ENCODE data around the gene ZNF581. TPM values are rescaled to one million over a fixed set of nuclear protein-coding genes. Genes with fewer than 3 reads are reported as not detected.

ZNF581 gene
- total and polyA plus RNA-seq, 9 donors = 15.1 to 37.6 (median 27.0) TPM

- Histone ChIP-seq H3K36me3 (ENCODE audit: control insufficient read depth, insufficient read depth, low read length) (peaks cover 11% of the 10 kb centered on the region), H3K27ac (ENCODE audit: low read length) (peak overlapping the region; percentile 94), H3K4me1 (ENCODE audit: control insufficient read depth, insufficient read depth, low read length) (peaks cover 65% of the 10 kb centered on the region), H3K4me3 (ENCODE audit: low read length) (peak overlapping the region; percentile 68), H3K9me3 (replicated peaks; ENCODE audit: control insufficient read depth, low read depth, low read length) (no peaks in the 10 kb centered on the region), H3K27me3 (ENCODE audit: control insufficient read depth, insufficient read depth, low read length) (no peaks in the 10 kb centered on the region)
- peak; percentile 83 for DNase-seq
- WGBS (ENCODE audit: insufficient coverage) = 4% methylated on average over 38 of the region's 38 CpGs
Observed at GRCh38 chr19:55640043-55640576, 3.3 kb upstream of the ZNF581 start.

- WGBS (ENCODE audit: insufficient coverage) = under 1% methylated on average over 75 of the region's 89 CpGs
- Histone ChIP-seq H3K9me3 (replicated peaks; ENCODE audit: control insufficient read depth, low read depth, low read length) (no peaks in the 10 kb centered on the region), H3K4me1 (ENCODE audit: control insufficient read depth, insufficient read depth, low read length) (peaks cover 59% of the 10 kb centered on the region), H3K4me3 (ENCODE audit: low read length) (peak within 1 kb of the TSS; percentile 68), H3K27me3 (ENCODE audit: control insufficient read depth, insufficient read depth, low read length) (no peaks in the 10 kb centered on the region), H3K27ac (ENCODE audit: low read length) (peak within 1 kb of the TSS; percentile 94), H3K36me3 (ENCODE audit: control insufficient read depth, insufficient read depth, low read length) (peaks cover 18% of the 10 kb centered on the region)
- DNase-seq = peak; percentile 93
Observed at GRCh38 chr19:55640577-55641425, 2.6 kb upstream of the ZNF581 start, which contains the start of gene ZNF580. ZNF580 (plus strand) TSS chr19:55641002; CDS start chr19:55642509, 1,507 bp downstream.

- no peak for DNase-seq
- 1% methylated on average over 25 of the region's 25 CpGs for whole genome bisulfite sequencing (ENCODE audit: insufficient coverage)
- peaks cover 51% of the 10 kb centered on the region for H3K4me1 ChIP-seq (ENCODE audit: control insufficient read depth, insufficient read depth, low read length)
Observed at GRCh38 chr19:55641426-55642152, 1.9 kb upstream of the ZNF581 start.

GRCh38 chr19:55642153-55643002 is 1.1 kb upstream of the ZNF581 start:
- H3K4me3 ChIP-seq (ENCODE audit: low read length) = peak overlapping the region; percentile 68
- peaks cover 22% of the 10 kb centered on the region for H3K36me3 ChIP-seq (ENCODE audit: control insufficient read depth, insufficient read depth, low read length)
- H3K27me3 ChIP-seq (ENCODE audit: control insufficient read depth, insufficient read depth, low read length) = no peaks in the 10 kb centered on the region
- peak overlapping the region; percentile 29 for H3K27ac ChIP-seq (ENCODE audit: low read length)
- no peaks in the 10 kb centered on the region for H3K9me3 ChIP-seq (replicated peaks; ENCODE audit: control insufficient read depth, low read depth, low read length)
- no peak for DNase-seq
- peaks cover 53% of the 10 kb centered on the region for H3K4me1 ChIP-seq (ENCODE audit: control insufficient read depth, insufficient read depth, low read length)
- WGBS (ENCODE audit: insufficient coverage) = 2% methylated on average over 62 of the region's 65 CpGs

More at GRCh38 chr19:55641426-55642152, 1.9 kb upstream of the ZNF581 start:
- Histone ChIP-seq H3K36me3 (ENCODE audit: control insufficient read depth, insufficient read depth, low read length) (peaks cover 19% of the 10 kb centered on the region), H3K27ac (ENCODE audit: low read length) (peak overlapping the region; percentile 94), H3K9me3 (replicated peaks; ENCODE audit: control insufficient read depth, low read depth, low read length) (no peaks in the 10 kb centered on the region), H3K27me3 (ENCODE audit: control insufficient read depth, insufficient read depth, low read length) (no peaks in the 10 kb centered on the region), H3K4me3 (ENCODE audit: low read length) (peak overlapping the region; percentile 68)

GRCh38 chr19:55643887-55644176 is 383 bp downstream of the ZNF581 start:
- under 1% methylated on average over 14 of the region's 15 CpGs for WGBS (ENCODE audit: insufficient coverage)

GRCh38 chr19:55644191-55644833 is 863 bp downstream of the ZNF581 start:
- no peak for DNase-seq
- Histone ChIP-seq H3K9me3 (replicated peaks; ENCODE audit: control insufficient read depth, low read depth, low read length) (no peaks in the 10 kb centered on the region), H3K27me3 (ENCODE audit: control insufficient read depth, insufficient read depth, low read length) (no peaks in the 10 kb centered on the region), H3K4me1 (ENCODE audit: control insufficient read depth, insufficient read depth, low read length) (peaks cover 65% of the 10 kb centered on the region), H3K36me3 (ENCODE audit: control insufficient read depth, insufficient read depth, low read length) (peaks cover 19% of the 10 kb centered on the region), H3K27ac (ENCODE audit: low read length) (no peak overlapping the region), H3K4me3 (ENCODE audit: low read length) (peak overlapping the region; percentile 76)
- WGBS (ENCODE audit: insufficient coverage) = 51% methylated on average over 10 of the region's 12 CpGs

More at GRCh38 chr19:55643887-55644176, 383 bp downstream of the ZNF581 start:
- no peaks in the 10 kb centered on the region for H3K27me3 ChIP-seq (ENCODE audit: control insufficient read depth, insufficient read depth, low read length)
- H3K4me1 ChIP-seq (ENCODE audit: control insufficient read depth, insufficient read depth, low read length) = peaks cover 63% of the 10 kb centered on the region
- no peaks in the 10 kb centered on the region for H3K9me3 ChIP-seq (replicated peaks; ENCODE audit: control insufficient read depth, low read depth, low read length)
- DNase-seq = no peak
- peaks cover 19% of the 10 kb centered on the region for H3K36me3 ChIP-seq (ENCODE audit: control insufficient read depth, insufficient read depth, low read length)
- peak overlapping the region; percentile 78 for H3K27ac ChIP-seq (ENCODE audit: low read length)
- peak overlapping the region; percentile 76 for H3K4me3 ChIP-seq (ENCODE audit: low read length)

GRCh38 chr19:55644842-55645511 is 1.5 kb downstream of the ZNF581 start:
- Histone ChIP-seq H3K27ac (ENCODE audit: low read length) (no peak overlapping the region), H3K9me3 (replicated peaks; ENCODE audit: control insufficient read depth, low read depth, low read length) (no peaks in the 10 kb centered on the region), H3K4me3 (ENCODE audit: low read length) (no peak overlapping the region), H3K36me3 (ENCODE audit: control insufficient read depth, insufficient read depth, low read length) (peaks cover 19% of the 10 kb centered on the region), H3K27me3 (ENCODE audit: control insufficient read depth, insufficient read depth, low read length) (no peaks in the 10 kb centered on the region), H3K4me1 (ENCODE audit: control insufficient read depth, insufficient read depth, low read length) (peaks cover 65% of the 10 kb centered on the region)
- no peak for DNase-seq
- WGBS (ENCODE audit: insufficient coverage) = 90% methylated on average over 27 of the region's 28 CpGs

GRCh38 chr19:55645512-55645881 is 2.0 kb downstream of the ZNF581 start:
- no peak overlapping the region for H3K4me3 ChIP-seq (ENCODE audit: low read length)
- no peak for DNase-seq
- H3K36me3 ChIP-seq (ENCODE audit: control insufficient read depth, insufficient read depth, low read length) = peaks cover 24% of the 10 kb centered on the region
- H3K27ac ChIP-seq (ENCODE audit: low read length) = no peak overlapping the region
- H3K4me1 ChIP-seq (ENCODE audit: control insufficient read depth, insufficient read depth, low read length) = peaks cover 60% of the 10 kb centered on the region
- 80% methylated on average over 1 of the region's 5 CpGs for WGBS (ENCODE audit: insufficient coverage)
- H3K27me3 ChIP-seq (ENCODE audit: control insufficient read depth, insufficient read depth, low read length) = no peaks in the 10 kb centered on the region
- no peaks in the 10 kb centered on the region for H3K9me3 ChIP-seq (replicated peaks; ENCODE audit: control insufficient read depth, low read depth, low read length)
